NOMO-1 (cell line): ENCODE measurements around the gene FSCN2.
A peak's percentile ranks its signal among the peaks of the same experiment; 100 is the strongest.

Experiments used
- DNase-seq, 2 experiments: peaks; one replicate each; lab custom pipeline; 2025; ENCODE audit not compliant: unreplicated experiment in 2 of 2; lab: John Stamatoyannopoulos, UW

FSCN2 gene

DNA sequence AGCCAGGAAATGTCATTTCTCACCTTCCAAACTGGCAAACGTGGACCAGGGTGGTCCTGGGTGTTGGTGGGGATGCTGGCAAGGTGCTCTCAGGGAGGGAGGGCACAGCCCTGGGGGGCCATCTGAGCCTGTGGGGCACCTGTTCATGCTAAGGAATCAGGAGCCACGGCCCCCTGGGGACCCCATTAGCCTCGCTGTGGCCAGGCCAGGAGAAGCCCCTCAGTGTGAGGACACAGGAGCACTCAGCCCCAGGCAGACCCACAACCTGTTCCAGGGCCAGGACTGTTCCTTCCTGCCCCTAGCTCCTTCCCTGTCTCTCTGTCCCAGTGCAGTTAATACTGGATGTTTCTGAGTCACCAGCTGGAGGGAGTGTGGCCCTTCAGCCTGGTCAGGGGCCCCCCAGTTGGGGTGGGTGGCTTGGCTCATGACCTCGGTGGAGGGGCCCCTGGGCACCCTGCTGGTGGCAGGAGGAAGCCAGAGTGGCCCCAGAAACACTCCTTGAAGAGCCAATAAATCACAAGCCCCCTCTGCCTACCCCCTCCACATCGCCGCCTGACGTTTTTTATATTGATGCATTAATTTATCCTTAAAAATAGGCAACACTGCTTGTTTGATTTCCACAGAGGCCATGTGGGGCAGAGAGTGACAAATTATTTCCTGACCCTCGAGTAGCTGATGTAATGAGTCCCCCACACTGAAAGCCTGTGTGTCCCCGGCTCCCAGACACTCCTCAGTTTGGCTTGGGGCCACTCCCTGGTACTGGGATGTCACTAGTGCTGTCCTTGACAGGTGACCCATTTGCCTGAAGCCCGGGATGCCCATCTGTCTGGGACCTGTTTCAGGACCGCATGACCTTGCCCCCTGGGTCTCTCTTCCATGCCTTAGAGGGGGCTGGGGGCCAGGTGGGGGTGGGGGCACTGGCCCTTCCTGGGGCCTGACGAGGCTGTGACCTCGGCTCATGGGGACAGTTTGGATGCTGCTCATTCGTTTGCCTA, 37.9 kb upstream of the FSCN2 start:
- no peak for DNase-seq

DNA sequence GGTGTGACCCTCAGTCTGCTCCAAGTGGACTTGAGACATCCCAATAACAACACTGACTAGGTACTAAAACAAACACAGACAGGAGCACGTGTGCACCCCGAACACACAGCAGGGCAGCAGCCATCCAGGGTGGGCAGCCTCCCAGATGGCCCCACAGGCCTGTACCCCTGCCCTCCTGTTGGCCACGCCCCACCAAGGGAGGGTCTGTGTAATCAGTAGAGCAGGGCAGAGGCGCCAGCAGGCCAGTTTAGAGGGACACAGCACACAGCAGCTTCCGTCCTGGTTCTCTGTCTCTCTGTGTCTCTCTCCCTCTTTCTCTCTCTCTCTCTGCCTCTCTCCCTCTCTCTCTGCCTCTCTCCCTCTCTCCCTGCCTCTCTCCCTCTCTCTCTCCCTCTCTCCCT, 37.0 kb upstream of the FSCN2 start:
- no peak for DNase-seq

DNA sequence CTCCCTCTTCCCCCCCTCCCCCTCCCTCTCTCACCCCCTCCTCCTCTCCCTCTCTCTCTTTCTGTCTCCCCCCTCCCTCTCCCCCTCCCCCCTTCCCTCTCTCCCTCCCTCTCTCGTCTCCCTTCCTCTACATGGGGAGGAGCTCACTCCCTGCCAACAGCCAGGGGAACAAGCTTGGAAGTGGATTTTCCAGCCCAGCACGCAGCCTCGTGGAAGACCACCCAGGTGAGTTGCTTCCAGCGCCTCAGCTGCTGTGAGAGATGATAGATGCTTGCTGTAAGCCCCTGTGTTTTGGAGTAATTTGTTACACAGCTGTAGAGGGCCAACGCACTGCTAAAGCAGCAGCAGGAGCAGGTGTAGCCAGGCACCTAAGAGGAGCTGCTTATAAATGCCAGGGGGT, 36.4 kb upstream of the FSCN2 start:
- no peak for DNase-seq

DNA sequence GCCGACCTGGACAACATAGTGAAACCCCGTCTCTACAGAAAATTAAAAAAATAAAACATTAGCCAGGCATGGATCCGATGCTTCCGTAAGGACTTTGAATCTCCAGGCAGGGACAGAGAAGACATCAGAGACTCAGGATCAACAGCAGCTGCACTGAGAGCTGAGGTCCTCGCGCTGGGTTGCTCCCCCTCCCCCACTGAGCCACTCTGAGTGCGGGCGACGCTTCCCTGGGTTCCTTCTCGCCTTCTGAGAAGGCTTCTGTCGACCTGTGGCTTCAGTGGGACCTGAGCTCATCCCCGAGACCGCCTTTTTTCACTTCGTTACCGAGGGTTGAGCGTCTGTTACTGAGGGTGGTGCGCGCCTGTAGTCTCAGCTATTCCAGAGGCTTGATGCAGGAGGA, 36.0 kb upstream of the FSCN2 start:
- no peak for DNase-seq

DNA sequence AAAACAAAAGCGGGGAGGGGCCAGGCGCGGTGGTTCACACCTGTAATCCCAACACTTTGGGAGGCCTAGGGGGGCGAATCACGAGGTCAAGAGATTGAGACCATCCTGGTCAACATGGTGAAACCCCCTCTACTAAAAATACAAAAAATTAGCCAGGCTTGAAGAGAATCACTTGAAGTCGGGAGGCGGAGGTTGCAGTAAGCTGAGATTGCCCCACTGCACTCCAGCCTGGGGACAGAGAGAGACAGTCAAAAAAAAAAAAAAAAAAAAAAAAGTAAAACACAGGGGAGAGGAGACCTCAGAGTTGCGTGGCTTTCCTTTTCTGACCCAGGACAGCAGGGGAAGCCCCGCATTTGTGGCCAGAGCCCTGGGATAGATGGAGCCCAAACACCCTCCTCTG, 35.5 kb upstream of the FSCN2 start:
- DNase-seq, result no peak

DNA sequence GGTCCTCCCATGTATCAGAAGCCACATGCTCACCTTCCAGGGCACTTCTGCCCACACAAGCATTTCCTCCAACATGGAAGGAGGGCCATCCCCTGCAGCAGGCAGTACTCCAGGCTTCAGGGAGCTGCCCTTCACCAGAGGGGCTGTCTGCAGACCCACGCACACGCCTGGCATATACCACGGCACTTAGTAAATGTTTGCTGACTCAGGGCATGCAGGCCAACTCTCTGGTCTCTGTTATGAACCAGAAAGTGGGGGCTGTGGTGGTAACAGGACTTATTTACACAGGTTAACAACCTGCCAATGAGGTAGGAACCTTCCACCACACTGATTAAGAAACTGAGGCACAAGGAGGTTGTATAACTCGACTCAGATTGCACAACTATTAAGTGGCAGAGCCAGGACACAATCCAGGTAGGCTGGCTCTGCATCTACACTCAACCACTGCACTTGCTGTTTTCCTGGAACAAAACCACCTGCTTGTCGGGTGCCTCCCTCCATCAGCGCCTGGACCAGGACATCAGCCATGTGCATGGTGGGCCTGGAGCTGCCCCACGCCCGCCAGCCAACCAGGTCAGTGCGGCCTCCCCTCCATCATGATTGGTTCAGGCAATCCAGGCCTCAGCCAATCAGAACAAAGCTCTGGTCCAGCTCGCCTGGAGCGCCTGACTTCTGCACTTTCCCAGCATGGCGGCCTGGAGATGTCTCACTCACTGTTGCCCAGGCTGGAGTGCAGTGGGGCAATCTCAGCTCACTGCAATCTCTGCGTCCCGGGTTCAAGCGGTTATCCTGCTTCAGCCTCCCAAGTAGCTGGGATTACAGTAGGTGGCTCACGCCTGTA, 34.8 kb upstream of the FSCN2 start:
- DNase-seq, result no peak

DNA sequence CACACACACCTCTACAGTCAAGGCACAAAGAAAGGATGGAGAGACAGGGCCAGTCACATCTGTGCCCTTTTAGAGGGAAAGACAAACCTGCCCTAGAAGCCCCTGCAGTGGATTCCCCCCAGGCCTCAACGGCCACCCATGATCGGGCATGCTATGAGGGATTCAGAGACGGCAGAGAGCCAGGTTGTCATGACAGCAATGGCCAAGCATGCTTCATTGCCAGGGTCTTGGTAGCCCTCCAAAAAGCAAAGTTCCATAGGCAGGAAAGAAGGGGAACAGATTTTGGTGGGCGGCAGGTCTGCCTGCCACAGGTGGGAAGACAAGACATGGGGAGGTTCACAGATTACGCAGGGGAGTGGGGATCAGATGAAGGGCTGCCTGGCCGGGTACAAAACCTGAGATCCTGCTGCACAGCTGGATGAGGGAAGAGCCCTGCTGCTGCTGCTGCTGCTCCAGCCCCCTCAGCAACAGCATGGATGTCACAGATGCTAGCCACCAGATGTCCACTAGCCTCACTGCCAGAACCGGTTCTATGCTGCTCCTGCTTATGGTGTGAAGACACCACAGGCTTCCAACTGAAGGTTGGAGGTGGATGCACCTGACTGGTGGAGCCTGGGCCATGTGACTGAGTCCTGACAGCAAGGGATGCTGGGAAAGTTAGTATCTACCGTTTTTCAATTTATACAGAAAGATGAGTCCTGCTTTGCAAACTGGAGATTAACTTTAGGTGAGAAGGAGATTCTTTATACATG, 33.4 kb upstream of the FSCN2 start:
- DNase-seq, result no peak

DNA sequence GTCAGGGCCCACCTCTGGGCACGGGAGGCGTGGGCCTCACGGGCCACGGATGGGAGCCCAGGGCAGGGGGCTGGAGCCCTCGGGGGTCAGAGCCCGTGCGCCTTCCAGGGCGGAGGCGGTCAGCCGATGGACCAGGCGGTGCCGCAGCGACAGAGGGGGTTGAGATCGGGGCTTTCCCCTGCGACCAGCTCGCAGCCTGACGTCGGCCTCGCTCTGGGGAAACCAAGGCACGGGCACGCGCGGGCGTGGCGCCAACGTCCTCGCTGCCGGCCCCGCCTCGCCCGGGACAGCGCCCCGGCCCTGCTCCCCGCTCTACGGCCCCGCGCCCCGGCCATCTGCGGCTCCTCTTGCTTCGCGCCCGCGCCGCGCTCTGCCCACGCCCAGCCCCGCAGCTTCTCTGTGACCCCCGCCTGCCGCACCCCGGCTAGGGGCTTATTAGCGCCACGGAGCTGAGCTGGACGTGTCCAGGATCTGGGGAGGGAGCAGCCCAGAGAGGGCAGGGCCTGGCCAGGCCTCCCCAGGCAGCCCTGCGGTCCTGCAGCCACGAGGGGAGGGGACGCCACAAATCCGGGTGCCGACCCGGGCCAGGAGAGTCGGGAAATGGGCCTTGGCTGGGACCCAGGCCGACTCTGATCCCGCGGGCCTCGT, 29.1 kb upstream of the FSCN2 start:
- DNase-seq, result no peak

DNA sequence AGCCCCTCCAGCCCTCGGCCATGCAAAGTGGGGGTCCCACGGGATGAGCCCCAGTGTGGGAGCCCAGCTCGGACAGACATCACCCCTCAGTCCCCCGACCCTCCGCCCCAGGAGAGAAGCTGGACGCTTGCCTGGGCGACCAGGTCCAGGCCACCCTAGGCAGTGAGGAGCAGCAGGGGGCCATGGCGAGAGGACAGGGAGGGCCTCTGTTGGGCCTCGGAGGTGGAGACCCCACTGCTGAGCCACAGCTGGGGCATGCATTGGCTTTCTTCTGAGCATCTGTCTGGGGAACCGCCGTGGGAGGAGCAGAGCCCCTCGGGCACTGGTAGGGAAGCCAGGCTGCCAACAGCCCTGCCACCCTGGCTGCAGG, 28.6 kb upstream of the FSCN2 start:
- DNase-seq, result no peak

DNA sequence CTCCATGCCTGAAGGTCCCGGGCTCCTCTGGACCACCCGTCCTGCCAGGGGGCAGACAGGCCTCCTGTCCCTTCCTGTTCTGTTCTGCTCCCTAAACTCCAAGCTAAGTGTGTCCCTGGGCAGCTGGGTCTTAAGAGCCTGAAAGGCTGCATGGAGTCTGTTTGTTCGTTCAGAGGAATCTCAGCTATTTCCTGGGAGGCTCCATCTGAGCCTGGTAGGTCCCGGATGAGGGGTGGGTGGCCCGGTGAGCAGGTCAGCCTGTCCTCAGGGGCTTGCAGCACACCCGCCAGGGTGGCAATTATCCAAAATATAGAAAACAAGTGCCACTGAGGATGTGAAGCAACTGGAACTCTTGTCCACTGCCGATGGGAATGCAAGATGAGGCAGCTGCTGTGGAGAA, 28.1 kb upstream of the FSCN2 start:
- no peak for DNase-seq

DNA sequence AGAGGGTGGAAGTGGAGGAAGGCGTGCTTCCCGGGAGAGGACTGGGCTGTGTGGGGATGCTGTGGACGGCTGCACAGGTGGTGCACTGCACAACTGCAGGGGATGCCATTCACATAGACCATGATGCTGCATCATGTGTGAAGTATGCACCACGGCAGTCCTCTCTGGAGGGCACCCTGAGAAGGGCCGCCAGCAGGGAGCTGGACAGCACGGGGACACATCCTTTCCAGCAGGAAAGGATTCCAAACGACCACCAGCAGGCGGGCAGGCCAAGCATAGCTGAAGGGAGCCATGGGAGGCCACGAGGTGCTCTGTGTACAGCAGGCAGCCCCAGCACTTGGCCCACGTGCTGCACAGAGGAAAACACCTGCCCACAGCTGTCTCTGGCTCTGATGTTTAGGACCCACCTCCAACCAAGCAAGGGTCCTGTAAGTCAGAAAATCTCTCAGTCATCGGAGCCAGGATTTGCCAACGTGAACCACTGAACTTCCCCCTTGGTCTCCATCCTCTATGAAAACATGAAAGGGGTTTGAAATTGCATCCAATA, 25.6 kb upstream of the FSCN2 start:
- no peak for DNase-seq

DNA sequence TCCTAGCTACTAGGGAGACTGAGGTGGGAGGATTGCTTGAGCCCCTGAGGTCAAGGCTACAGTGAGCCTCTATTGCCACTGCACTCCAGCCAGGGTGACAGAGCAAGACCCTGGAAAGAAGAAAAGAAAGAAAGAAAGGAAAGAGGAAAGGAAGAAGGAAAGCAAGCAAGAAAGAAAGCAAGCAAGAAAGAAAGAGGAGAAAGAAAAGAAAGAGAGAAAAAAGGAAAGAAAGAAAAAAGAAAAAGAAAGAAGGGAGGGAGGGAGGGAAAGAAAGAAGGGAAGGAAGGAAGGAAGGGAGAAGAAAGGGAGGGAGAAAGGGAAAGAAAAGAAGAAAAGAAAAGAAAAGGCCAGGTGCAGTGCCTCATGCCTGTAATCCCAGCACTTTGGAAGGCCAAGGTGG, 24.6 kb upstream of the FSCN2 start:
- no peak for DNase-seq

DNA sequence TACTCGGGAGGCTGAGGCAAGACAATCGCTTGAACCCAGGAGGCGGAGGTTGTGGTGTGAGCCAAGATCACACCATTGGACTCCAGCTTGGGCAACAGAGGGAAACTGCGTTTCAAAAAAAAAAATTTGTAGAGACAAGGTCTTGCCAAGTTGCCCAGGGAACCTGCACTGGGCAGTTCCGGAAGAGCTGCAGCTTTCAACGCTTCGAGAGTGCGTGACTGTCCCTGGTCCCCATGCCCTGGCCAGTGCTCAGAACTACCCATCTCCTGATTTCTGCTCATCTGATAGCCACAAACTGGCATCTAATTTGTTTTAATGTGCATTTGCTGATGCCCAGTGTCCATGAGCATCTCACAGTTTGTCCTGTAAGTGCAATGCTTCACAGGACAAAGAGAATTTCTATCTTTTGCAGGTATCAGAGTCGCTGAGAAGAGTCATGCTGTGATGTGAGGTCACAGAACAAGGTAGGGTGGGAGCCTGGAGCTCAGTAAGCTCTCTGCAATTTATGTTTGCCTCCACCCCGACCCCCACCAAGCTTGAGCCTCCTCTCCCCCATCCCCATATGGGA, 19.5 kb upstream of the FSCN2 start:
- DNase-seq, result peak in 1 of 2 experiments; percentile 42

DNA sequence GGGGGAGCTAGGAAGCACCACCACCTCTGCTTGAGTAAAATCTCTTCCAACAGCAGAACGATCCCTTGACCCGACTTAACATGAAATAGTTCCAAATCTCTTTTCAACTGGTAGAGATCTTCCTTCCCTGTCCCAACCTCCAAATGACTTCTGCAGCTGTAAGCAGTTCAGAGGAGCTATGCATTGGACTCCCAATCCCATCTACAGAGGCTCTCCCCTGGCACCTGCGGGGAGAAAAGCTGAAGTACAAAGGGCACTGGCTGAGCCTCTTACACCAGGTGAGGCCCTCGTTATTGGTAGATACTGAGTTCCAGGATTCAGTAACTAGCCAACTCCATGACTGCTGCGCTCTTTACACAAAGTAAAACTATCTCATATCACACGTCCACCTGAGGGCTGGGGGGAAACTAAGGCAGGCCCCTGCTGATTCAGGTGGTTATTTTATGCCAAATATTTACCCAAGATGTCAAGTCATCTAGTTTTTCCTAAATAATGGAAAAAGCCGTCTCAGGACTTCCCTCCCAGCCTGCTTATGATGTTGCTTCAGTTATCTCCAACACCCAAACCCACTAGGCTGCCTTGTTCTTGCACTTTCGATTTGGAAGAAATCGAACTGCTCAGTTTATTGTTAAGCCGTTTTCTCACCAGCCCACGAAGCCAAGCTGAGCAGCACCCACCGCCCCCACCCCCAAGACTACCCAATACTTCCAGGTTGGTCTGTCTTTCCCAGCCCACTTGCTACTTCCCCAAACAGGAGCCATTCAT, 18.8 kb upstream of the FSCN2 start:
- peak; percentile 19 to 40 for DNase-seq

DNA sequence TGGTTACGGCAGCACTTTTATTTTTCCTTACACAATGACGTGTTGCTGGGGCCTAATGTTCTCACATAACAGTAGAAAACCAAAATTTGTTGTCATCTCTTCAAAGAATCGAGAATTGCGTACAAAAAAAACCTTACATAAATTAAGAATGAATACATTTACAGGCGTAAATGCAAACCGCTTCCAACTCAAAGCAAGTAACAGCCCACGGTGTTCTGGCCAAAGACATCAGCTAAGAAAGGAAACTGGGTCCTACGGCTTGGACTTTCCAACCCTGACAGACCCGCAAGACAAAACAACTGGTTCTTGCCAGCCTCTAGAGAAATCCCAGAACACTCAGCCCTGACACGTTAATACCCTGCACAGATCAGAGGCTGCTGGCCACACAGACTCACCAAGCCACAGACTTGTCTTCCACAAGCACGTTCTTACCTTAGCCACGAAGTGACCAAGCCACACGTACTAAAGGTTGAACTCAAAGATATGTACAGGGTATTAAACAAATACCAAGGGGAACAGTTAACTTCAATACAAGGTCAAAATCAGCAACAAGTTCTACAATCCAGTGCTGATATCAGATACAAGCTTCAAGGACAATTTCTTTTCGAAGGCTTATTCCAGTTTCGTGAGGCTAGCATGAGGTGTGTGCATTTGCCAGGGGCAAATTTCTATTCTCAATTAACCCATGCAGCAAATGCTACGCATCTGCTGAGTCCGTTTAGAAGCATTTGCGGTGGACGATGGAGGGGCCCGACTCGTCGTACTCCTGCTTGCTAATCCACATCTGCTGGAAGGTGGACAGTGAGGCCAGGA, 18.0 kb upstream of the FSCN2 start:
- no peak for DNase-seq

DNA sequence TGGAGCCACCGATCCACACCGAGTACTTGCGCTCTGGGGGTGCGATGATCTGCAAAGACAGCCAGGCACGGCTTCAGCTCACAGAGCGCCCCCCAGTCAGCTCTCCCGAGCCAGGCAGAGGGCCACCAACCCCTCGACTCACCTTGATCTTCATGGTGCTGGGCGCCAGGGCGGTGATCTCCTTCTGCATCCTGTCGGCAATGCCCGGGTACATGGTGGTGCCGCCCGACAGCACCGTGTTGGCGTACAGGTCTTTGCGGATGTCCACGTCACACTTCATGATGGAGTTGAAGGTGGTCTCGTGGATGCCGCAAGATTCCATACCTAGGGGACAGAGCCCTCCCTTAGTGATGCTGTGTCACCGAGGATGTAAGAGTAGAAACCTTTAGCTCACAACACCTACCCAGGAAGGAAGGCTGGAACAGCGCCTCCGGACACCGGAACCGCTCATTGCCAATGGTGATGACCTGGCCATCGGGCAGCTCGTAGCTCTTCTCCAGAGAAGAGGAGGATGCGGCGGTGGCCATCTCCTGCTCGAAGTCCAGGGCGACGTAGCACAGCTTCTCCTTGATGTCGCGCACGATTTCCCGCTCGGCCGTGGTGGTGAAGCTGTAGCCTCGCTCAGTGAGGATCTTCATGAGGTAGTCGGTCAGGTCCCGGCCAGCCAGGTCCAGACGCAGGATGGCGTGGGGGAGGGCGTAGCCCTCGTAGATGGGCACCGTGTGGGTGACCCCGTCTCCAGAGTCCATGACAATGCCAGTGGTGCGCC, 17.2 kb upstream of the FSCN2 start:
- DNase-seq, result no peak

DNA sequence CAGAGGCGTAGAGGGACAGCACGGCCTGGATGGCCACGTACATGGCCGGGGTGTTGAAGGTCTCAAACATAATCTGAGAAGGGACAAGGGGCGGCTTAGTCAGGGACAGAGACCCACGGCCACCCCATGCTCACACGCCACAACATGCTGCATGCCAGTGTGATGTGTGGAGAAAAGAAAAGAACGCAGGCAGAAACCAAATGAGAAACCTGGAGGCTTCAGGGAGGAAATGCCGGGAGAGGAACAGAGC, 16.7 kb upstream of the FSCN2 start:
- DNase-seq, result no peak
